Heart left ventricle (tissue), 16 donors: ENCODE data around the gene COQ5. TPM values are rescaled to one million over a fixed set of nuclear protein-coding genes. Genes with fewer than 3 reads are reported as not detected.
"Not testable (repeated sequence)": the region's sequence is repeated elsewhere in the genome, so short reads cannot be mapped to it uniquely, and the experiment has no call there.

Experiments used
- ATAC-seq, 4 donors: fragments of 200-7000 bp; cut with Tn5 transposase; one replicate each; pipeline ENCODE4 v1.9.1; 2020 to 2022; ENCODE audit warnings: moderate library complexity in 4 of 4, mild to moderate bottlenecking in 3 of 4, moderate number of reproducible peaks in 1 of 4
- DNase-seq, 5 donors: peaks; one replicate each; pipeline ENCODE4 v3.0.0-alpha.2; 2020
- H3K27ac ChIP-seq, 12 donors: fragments of 200-600 bp; sonication (generic) in 4 of 12; one replicate each; pipeline versions ENCODE4 v1.5.0 to v1.8.0; 2016 to 2022; ENCODE audit warnings: mild to moderate bottlenecking in 2 of 12
- H3K27me3 ChIP-seq, 9 donors: fragments of 200-600 bp; sonication (generic) in 2 of 9; one replicate each; pipeline versions ENCODE4 v1.5.1 to v1.8.0; 2016 to 2022; ENCODE audit warnings: mild to moderate bottlenecking in 3 of 9
- H3K36me3 ChIP-seq, 9 donors: fragments of 200-600 bp; sonication (generic) in 2 of 9; one replicate each; pipeline versions ENCODE4 v1.5.0 to v1.8.0; 2018 to 2022; ENCODE audit warnings: mild to moderate bottlenecking in 2 of 9
- H3K4me1 ChIP-seq, 12 donors: fragments of 200-600 bp; sonication (generic) in 4 of 12; one replicate each; pipeline versions ENCODE4 v1.5.0 to v1.8.0; 2016 to 2022; ENCODE audit warnings: mild to moderate bottlenecking in 3 of 12
- H3K4me3 ChIP-seq, 12 donors: fragments of 200-600 bp; sonication (generic) in 4 of 12; one replicate each; pipeline versions ENCODE4 v1.5.0 to v1.8.0; 2017 to 2022; ENCODE audit warnings: mild to moderate bottlenecking in 9 of 12, moderate library complexity in 4 of 12
- H3K9me3 ChIP-seq, 12 donors: fragments of 200-600 bp; sonication (generic) in 4 of 12; one replicate each; pipeline versions ENCODE4 v1.5.0 to v1.8.0; 2016 to 2022; ENCODE audit warnings: mild to moderate bottlenecking in 1 of 12
- CTCF ChIP-seq, 12 donors: fragments of 200-600 bp; sonication (generic) in 4 of 12; IDR thresholded peaks; one replicate each; pipeline versions ENCODE4 v1.5.0 to v1.8.0; 2018 to 2022; ENCODE audit warnings: antibody characterized with exemption in 12 of 12, mild to moderate bottlenecking in 5 of 12
- POLR2A ChIP-seq, 2 donors: fragments of 450-650 bp; IDR thresholded peaks; one replicate each; pipeline ENCODE4 v1.6.1; 2017; ENCODE audit warnings: antibody characterized with exemption in 2 of 2, mild to moderate bottlenecking in 2 of 2, moderate library complexity in 2 of 2
- WGBS, 4 donors: extraction: QIAGEN DNeasy Blood & Tissue Kit in 2 of 4; methylation state at CpG; one replicate each; pipeline versions ENCODE4 v1.1.5 to v1.1.7; 2013 to 2018; 5-methylcytosine and 5-hydroxymethylcytosine counted together
- intact Hi-C, 10 donors: fragments of 100-400 bp; cut with DNase I; formaldehyde crosslinking; loops; one replicate each; pipeline versions ENCODE4 v1.11.1 to v1.14.2; 2022
- polyA plus RNA-seq, 2 donors: library from polyadenylated mRNA; stranded (reverse); fragments of 200-250 nt; gene quantifications; one replicate each; pipeline ENCODE4 v1.2.3, GENCODE V29; 2013
- total RNA-seq, 9 donors: library from RNA; depleted of rRNA in 2 of 9; stranded (reverse); fragments of >200 nt in 2 of 9; fragmentation: NEBNext Ultra II Directional in 3 of 9; extraction: Animal tissue kit (Norgen Biotek cat#: 25700) in 3 of 9; gene quantifications; one replicate each; pipeline versions ENCODE4 v1.1.0 to v1.2.4, GENCODE V29; 2016 to 2023
- donor health status: ischemic (EF 13 %, LVEDD 7.1; RV severe dilation, severe dysfunction).
- donor health status: healthy with polysubstance abuse.
- donor health status: DM: no; HTN: yes; CAD: no.
- donor health status: DM: no; HTN: no; CAD: no.
- donor health status: ischemic (EF 25% LVEDD 6.9; RV normal size, moderate dysfunction).
- donor health status: ischemic (EF 25% LVEDD 5.7; RV mildly dilated, moderate dysfunction).
- donor health status: healthy.
- donor health status: DM: yes; HTN: yes; CAD: no.
- donor health status: ischemic (EF 35%, LVEDD 5.7; RV mildly dilated, moderate dysfunction).
- donor health status: nonischemic (EF 11% LVEDD 7.7; RV severe dilation, severe dysfunction).
- donor health status: DM: yes; HTN: yes; CAD: no.
- donor health status: PGD.
- donor health status: ischemic (EF 29% LVEDD 5.4; RV normal size, mild dysfunction).
- donor health status: nonischemic (EF 23%, LVEDD 6.1; RV moderate dilation, normal function).

Gene COQ5
- total and polyA plus RNA-seq, 11 donors, result 27.9 to 48.9 (median 36.7) TPM

GRCh38 chr12:120490325-120490724 is 38.6 kb downstream of the COQ5 start:
- TF ChIP-seq POLR2A (IDR thresholded peaks at IDR 0.05), result no peak
- no peak for TF ChIP-seq CTCF (IDR thresholded peaks at IDR 0.05)
- peaks cover 0 to 11% (median 4%) of the 10 kb centered on the region in 12 donors for H3K4me1 ChIP-seq
- H3K4me3 ChIP-seq, result no peak overlapping the region
- DNase-seq, result no peak
- no peaks in the 10 kb centered on the region for H3K27me3 ChIP-seq
- ATAC-seq, result no peak
- H3K9me3 ChIP-seq, result no peaks in the 10 kb centered on the region
- H3K27ac ChIP-seq, result no peak overlapping the region
- peaks cover 0 to 6% (median 0%) of the 10 kb centered on the region in 9 donors for H3K36me3 ChIP-seq
- 96 to 99% (median 97%) methylated on average over 5 of the region's 5 CpGs for WGBS, 4 donors
- intact Hi-C loops, result no loop called here

- ATAC-seq, result no peak
- peaks cover 0 to 6% (median 0%) of the 10 kb centered on the region in 12 donors for H3K4me1 ChIP-seq
- peaks cover 0 to 6% (median 0%) of the 10 kb centered on the region in 9 donors for H3K36me3 ChIP-seq
- H3K9me3 ChIP-seq, result no peaks in the 10 kb centered on the region
- TF ChIP-seq CTCF (IDR thresholded peaks at IDR 0.05), result no peak
- TF ChIP-seq POLR2A (IDR thresholded peaks at IDR 0.05), result no peak
- H3K4me3 ChIP-seq, result no peak overlapping the region
- H3K27ac ChIP-seq, result no peak overlapping the region
- intact Hi-C loops, result no loop called here
- WGBS, 4 donors, result 86 to 94% (median 92%) methylated on average over 4 of the region's 4 CpGs
- no peak for DNase-seq
- no peaks in the 10 kb centered on the region for H3K27me3 ChIP-seq
Measured at GRCh38 chr12:120489018-120489417, 39.9 kb downstream of the COQ5 start.

GRCh38 chr12:120488057-120488640 is 40.8 kb downstream of the COQ5 start:
- H3K4me1 ChIP-seq, result peaks cover 0 to 6% (median 0%) of the 10 kb centered on the region in 12 donors
- no peak overlapping the region for H3K27ac ChIP-seq
- intact Hi-C loops, result no loop called here
- no peaks in the 10 kb centered on the region for H3K27me3 ChIP-seq
- ATAC-seq (peak in 1 of 4 donors; percentile 45), DNase-seq (no peak)
- TF ChIP-seq CTCF (IDR thresholded peaks at IDR 0.05) (no peak), POLR2A (IDR thresholded peaks at IDR 0.05) (no peak)
- H3K9me3 ChIP-seq, result no peaks in the 10 kb centered on the region
- 72 to 76% (median 74%) methylated on average over 5 of the region's 5 CpGs for WGBS, 4 donors
- H3K4me3 ChIP-seq, result no peak overlapping the region
- H3K36me3 ChIP-seq, result peaks cover 0 to 6% (median 0%) of the 10 kb centered on the region in 9 donors

- peak in 1 of 4 donors; percentile 37 for ATAC-seq
- intact Hi-C loops, DNase-seq, H3K36me3 ChIP-seq, H3K4me3 ChIP-seq, H3K9me3 ChIP-seq, H3K27me3 ChIP-seq, H3K27ac ChIP-seq, H3K4me1 ChIP-seq: not testable (repeated sequence)
- WGBS, 4 donors, result 62 to 81% (median 69%) methylated on average over 7 of the region's 7 CpGs
Measured at GRCh38 chr12:120487552-120487951, 41.4 kb downstream of the COQ5 start.
